ENCODE results near the gene SLC7A14.

SLC7A14 gene

GRCh38 chr3:170566413-170566812 lies 19.5 kb downstream of the SLC7A14 start:
- TF ChIP-seq CTCF (IDR thresholded peaks at IDR 0.05): no peak
- Mint-ChIP-seq H3K9me3 (peaks cover 4% of the 10 kb centered on the region), H3K4me3 (no peak overlapping the region), H3K36me3 (ENCODE audit: low read depth) (no peaks in the 10 kb centered on the region), H3K27me3 (ENCODE audit: low read depth, poor library complexity) (peaks cover 3% of the 10 kb centered on the region), H3K4me1 (peaks cover 8% of the 10 kb centered on the region), H3K27ac (no peak overlapping the region)
- no peak for DNase-seq

DNA sequence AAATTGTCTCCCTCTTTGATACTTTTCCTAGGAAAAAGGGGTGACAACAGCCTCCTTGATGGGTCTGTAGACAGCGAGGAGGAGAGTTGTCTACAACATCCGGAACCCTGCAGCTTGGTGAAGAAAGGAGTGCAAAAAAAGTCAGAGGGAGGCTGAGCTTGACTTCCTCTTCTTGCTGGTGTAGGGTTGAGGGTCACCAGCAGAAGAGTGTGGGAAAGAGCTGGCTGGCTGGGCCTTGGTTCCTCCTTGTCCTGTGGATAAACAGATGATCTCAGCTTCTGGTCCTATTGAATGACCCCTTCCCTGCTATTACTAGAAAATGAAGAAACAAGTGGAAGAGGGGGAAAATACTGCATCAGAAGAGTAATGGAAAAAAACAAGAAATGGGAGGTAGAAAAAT lies 20.4 kb downstream of the SLC7A14 start:
- no peak for DNase-seq
- Mint-ChIP-seq H3K36me3 (ENCODE audit: low read depth) (no peaks in the 10 kb centered on the region), H3K27ac (no peak overlapping the region), H3K9me3 (peaks cover 4% of the 10 kb centered on the region), H3K4me3 (no peak overlapping the region), H3K4me1 (peaks cover 8% of the 10 kb centered on the region), H3K27me3 (ENCODE audit: low read depth, poor library complexity) (peaks cover 3% of the 10 kb centered on the region)
- TF ChIP-seq CTCF (IDR thresholded peaks at IDR 0.05): no peak

GRCh38 chr3:170564664-170565063 lies 21.2 kb downstream of the SLC7A14 start:
- H3K9me3 Mint-ChIP-seq: peaks cover 4% of the 10 kb centered on the region
- no peak overlapping the region for H3K27ac Mint-ChIP-seq
- H3K27me3 Mint-ChIP-seq (ENCODE audit: low read depth, poor library complexity): peaks cover 3% of the 10 kb centered on the region
- peaks cover 8% of the 10 kb centered on the region for H3K4me1 Mint-ChIP-seq
- no peak overlapping the region for H3K4me3 Mint-ChIP-seq
- no peak for TF ChIP-seq CTCF (IDR thresholded peaks at IDR 0.05)
- no peak for DNase-seq
- no peaks in the 10 kb centered on the region for H3K36me3 Mint-ChIP-seq (ENCODE audit: low read depth)

- TF ChIP-seq CTCF (IDR thresholded peaks at IDR 0.05): no peak
Observed at GRCh38 chr3:170563712-170564423, 22.0 kb downstream of the SLC7A14 start.

DNA sequence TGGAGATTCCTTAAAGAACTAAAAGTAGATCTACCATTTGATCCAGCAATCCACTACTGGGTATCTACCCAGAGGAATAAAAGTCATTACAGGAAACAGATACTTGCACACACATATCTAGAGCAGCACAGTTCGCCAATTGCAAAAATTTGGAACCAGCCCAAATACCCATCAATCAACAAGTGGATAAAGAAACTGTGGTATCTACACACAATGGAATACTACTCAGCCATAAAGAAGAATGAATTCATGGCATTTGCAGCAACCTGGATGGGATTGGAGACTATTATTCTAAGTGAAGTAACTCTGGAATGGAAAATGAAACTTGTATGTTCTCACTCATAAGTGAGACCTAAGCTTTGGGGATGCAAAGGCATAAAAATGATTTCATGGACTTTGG lies 23.8 kb downstream of the SLC7A14 start:
- peaks cover 8% of the 10 kb centered on the region for H3K4me1 Mint-ChIP-seq
- DNase-seq: no peak
- H3K27me3 Mint-ChIP-seq (ENCODE audit: low read depth, poor library complexity): peaks cover 3% of the 10 kb centered on the region
- H3K27ac Mint-ChIP-seq: no peak overlapping the region
- H3K4me3 Mint-ChIP-seq: no peak overlapping the region
- no peaks in the 10 kb centered on the region for H3K36me3 Mint-ChIP-seq (ENCODE audit: low read depth)
- no peaks in the 10 kb centered on the region for H3K9me3 Mint-ChIP-seq
- TF ChIP-seq CTCF (IDR thresholded peaks at IDR 0.05): no peak

More at GRCh38 chr3:170563712-170564423, 22.0 kb downstream of the SLC7A14 start:
- no peak overlapping the region for H3K27ac Mint-ChIP-seq
- H3K27me3 Mint-ChIP-seq (ENCODE audit: low read depth, poor library complexity): peaks cover 3% of the 10 kb centered on the region
- H3K4me3 Mint-ChIP-seq: no peak overlapping the region
- H3K36me3 Mint-ChIP-seq (ENCODE audit: low read depth): no peaks in the 10 kb centered on the region
- H3K9me3 Mint-ChIP-seq: peaks cover 4% of the 10 kb centered on the region
- no peak for DNase-seq
- H3K4me1 Mint-ChIP-seq: peaks cover 8% of the 10 kb centered on the region
